GM18909 (cell line): ENCODE measurements around the gene GRHPR.
"Not testable (repeated sequence)": the region's sequence is repeated elsewhere in the genome, so short reads cannot be mapped to it uniquely, and the experiment has no call there.

Experiments
- ATAC-seq: cut with Tn5 transposase; IDR thresholded peaks from one replicate; pipeline ENCODE4 v1.9.1; 2021; ENCODE audit warnings: mild to moderate bottlenecking; ENCODE audit not compliant: unreplicated experiment, poor library complexity

GRHPR gene

DNA sequence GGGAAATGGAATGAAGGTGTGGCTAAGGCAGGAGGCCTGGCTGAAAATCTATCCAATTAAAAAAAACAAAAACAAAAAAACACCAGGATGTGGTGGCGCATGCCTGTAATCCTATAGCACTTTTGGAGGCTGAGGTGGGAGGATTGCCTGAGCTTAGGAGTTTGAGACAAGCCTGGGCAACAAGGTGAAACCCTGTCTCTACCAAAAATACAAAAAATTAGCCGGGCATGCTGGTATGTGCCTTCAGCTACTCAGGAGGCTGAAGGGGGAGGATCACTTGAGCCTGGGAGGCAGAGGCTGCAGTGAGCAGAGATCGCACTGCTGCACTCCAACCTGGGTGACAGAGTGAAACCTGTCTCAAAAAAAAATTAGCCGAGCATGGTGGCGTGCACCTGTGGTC is 21.1 kb downstream of the GRHPR start:
- ATAC-seq = no peak

DNA sequence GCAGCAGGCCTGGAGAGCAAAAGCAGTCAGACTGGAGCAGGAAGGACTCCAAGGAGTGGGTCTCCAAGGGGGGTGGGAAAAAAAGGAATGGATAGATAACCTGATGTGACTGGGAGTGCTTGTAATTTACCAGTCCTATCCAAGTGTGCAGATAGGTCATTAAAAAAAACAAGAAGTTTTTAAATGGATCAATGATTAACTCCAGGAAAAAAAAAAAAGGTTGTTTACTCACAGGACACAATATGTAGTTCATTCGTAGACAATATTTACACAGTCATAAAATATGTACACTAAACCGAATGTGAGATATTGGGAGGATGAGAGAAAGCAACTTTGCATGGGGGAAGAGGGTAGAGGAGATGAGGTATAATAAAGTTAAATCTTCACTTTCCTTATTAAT is 22.4 kb downstream of the GRHPR start:
- ATAC-seq = no peak

DNA sequence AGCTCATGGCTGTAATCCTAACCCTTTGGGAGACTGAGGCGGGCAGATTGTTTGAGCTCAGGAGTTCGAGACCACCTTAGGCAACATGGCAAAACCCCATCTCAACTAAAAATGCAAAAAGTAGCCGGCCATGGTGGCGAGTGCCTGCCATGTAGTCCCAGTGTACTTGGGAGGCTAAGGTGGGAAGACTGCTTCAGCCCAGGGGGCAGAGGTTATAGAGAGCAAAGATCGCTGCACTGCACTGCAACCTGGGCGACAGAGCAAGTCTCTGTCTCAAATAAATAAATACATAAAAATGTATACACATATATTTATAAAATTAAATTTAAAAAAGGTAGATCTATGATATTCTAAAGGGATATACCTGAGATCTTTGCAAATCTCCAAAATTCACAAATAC is 23.3 kb downstream of the GRHPR start:
- no peak for ATAC-seq

DNA sequence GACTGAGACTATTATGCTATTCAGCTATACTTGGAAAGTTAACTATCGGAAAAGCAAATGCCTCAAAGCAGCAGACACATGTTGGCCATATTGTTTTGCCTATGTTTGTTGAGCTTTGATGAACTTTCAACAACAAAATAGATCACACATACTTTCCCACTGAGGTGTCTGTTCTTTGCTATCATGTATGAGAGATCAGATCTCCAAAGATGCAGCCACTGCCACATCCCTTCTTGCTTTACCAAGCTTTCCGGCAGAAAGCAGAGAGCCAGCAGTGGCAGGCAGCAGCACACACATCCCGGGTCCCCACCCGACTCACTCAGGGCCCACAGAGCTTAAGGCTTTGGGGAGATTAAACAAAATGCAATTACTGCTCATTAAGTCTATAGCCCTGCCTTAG is 23.9 kb downstream of the GRHPR start:
- ATAC-seq = no peak

GRCh38 chr9:37447111-37447510 is 24.6 kb downstream of the GRHPR start:
- no peak for ATAC-seq

- ATAC-seq = no peak
These were observed 27.6 kb downstream of the GRHPR start for GRCh38 chr9:37449862-37450632.

DNA sequence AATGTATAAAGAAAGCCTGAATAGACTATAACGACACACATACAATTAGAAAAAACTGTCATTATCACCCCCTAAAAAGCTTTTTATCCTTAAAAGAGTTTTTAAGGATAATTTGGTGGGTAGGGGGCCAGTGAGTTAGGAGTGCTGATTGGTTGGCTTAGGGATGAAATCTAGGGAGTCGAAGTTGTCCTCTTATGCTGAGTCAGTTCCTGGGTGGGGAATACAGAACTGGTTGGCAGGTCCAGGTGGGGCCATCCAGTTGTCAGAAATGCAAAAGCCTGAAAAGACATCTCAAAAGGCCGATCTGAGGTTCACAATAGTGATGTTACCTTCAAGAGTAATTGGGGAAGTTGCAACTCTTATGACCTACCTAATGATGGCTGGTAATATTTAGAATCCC is 29.1 kb downstream of the GRHPR start:
- ATAC-seq = no peak

GRCh38 chr9:37452611-37453010 is 30.1 kb downstream of the GRHPR start:
- no peak for ATAC-seq

GRCh38 chr9:37453827-37454226 is 31.3 kb downstream of the GRHPR start:
- ATAC-seq = no peak

GRCh38 chr9:37454238-37454637 is 31.7 kb downstream of the GRHPR start:
- ATAC-seq = no peak

DNA sequence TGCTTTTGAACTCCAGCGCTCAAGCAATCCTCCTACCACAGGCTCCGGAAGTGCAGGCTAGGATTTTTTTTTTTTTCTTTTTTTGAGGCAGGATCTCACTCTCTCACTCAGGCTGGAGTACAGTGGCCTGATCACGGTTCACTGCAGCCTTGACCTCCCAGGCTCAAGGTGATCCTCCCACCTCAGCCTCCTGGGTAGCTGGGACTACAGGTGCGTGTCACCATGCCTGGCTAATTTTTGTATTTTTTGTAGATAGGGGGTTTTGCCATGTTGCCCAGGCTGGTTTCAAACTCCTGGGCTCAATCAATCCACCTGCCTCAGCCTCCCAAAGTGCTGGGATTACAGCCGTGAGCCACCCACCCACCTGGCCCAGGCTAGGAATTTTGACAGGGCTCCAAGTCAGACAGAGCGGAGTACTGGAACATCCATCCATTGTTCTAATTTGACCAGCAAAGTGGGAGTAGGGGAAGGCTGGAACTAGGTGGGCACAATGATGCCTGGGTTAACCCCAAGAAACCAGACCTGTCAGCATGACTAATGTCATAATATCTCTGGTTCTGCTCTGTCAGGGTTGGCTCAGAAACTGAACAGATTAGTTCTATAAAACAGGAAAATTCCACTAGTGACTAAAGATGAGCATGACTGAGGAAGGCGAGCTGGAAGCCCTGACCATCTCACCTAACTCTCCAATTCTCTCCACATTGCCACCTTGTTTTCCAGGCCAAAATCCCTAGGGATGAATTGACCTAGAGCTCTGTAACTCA is 33.6 kb downstream of the GRHPR start:
- ATAC-seq = no peak

GRCh38 chr9:37456817-37457216 is 34.3 kb downstream of the GRHPR start:
- ATAC-seq = no peak

DNA sequence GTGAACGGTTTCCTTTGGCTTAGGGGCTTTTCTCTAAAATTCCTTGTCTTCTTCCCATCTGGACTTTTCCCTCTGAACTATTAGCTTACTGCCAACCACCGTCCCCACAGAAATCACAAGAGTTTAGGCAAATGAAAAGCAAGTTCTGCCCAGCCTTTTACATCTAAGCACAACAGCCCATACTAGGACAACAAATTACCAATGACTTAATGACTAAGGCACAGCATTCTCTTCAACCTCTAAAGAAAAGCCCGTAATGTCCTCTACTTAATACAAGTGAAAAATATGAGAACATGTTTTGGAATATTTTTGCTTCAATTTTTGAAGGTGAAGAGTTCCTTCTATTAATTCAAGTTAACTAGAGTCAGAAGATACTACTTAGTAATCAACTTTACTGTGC is 41.5 kb downstream of the GRHPR start:
- ATAC-seq = no peak

GRCh38 chr9:37464426-37465248 is 42.1 kb downstream of the GRHPR start:
- peak; percentile 45 for ATAC-seq

GRCh38 chr9:37465249-37466036 is 42.9 kb downstream of the GRHPR start, which contains the start of gene ZBTB5:
Gene ZBTB5, minus strand, starts transcription at chr9:37465450. Its CDS starts 22,899 bp downstream, at chr9:37442551.
- peak; percentile 78 for ATAC-seq

- peak; percentile 7 for ATAC-seq
These were observed 43.7 kb downstream of the GRHPR start for GRCh38 chr9:37466037-37466709.

GRCh38 chr9:37467530-37467929 is 45.0 kb downstream of the GRHPR start:
- not testable (repeated sequence) for ATAC-seq

DNA sequence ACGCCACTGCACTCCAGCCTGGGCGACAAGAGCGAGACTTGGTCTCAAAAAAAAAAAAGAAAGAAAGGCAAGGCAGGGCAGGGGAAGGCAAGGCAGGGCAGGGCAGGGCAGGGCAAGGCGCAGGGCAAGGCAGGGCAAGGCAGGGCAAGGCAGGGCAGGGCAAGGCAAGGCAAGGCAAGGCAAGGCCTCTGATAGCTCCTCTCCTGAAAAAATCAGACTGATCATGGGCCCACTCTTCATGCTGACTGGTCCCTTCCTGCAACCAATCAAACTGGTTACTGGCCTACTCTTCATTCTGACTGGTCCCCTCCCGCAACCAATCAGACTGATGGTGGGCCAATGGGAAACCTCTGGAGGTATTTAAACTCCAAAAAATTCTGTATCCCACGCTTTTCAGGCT is 46.1 kb downstream of the GRHPR start:
- ATAC-seq = no peak

DNA sequence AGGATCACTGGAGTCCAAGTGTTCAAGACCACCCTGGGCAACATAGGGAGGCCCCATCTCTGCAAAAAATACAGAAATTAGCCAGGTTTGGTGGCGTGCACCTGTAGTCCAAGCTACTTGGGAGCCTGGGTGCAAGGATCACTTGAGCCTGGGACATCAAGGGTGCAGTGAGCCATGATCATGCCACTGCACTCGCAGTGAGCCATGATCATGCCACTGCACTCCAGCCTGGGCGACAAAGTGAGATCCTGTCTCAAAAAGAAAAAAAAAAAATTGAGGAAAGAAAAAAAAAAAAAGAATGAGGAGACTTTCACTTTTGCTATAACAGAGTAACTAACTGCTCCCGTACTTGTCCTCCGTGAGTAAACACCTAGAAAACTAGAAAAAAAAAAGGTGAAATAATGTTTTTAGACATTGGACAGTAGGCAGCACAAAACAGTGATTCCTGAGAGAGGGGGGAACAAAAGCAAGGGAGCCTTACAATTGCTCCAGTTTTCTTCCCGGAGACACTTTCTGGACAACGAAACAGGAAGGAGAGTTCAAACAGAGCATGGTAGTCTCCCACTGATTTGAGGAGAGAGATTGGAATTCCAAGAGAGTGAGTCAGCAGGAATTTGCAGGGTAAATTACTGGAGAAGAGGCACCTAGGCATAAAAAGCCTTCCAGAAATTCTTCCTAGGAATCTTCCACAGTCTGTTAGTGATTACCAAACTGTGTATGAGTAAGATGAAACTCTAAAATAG is 49.6 kb downstream of the GRHPR start:
- no peak for ATAC-seq
